Measurements from ENCODE around the gene TTLL13. TPM values are rescaled to one million over a fixed set of nuclear protein-coding genes. Genes with fewer than 3 reads are reported as not detected.
"Not testable (repeated sequence)": the region's sequence is repeated elsewhere in the genome, so short reads cannot be mapped to it uniquely, and the experiment has no call there.

TTLL13 gene
- total RNA-seq, 1 donor from 2014 or later, result 0.71 TPM

- intact Hi-C loops (cut with DNase I), result no loop called here
- DNase-seq (ENCODE audit: low spot score), result no peak
- no peak for ATAC-seq
These were observed 16.4 kb upstream of the TTLL13 start for GRCh38 chr15:90232941-90233386.

- peak; percentile 97 for ATAC-seq
- DNase-seq (ENCODE audit: low spot score), result peak; percentile 99
- intact Hi-C loops (cut with DNase I), result no loop called here
These were observed 15.8 kb upstream of the TTLL13 start, which contains the start of gene CIB1 for GRCh38 chr15:90233387-90234095. Gene CIB1, minus strand, starts transcription at chr15:90233941. Its CDS starts 56 bp downstream, at chr15:90233885.

- DNase-seq (ENCODE audit: low spot score), result no peak
- intact Hi-C loops (cut with DNase I), result no loop called here
These were observed 15.0 kb upstream of the TTLL13 start, which contains the start of gene GDPGP1 for GRCh38 chr15:90234096-90234988. Gene GDPGP1, plus strand, starts transcription at chr15:90234209. Its CDS starts 6,700 bp downstream, at chr15:90240909.

GRCh38 chr15:90239371-90239770 is 10.0 kb upstream of the TTLL13 start:
- no peak for ATAC-seq
- intact Hi-C loops (cut with DNase I), result no loop called here
- no peak for DNase-seq (ENCODE audit: low spot score)

More at GRCh38 chr15:90234096-90234988, 15.0 kb upstream of the TTLL13 start, which contains the start of gene GDPGP1:
- no peak for ATAC-seq

DNA sequence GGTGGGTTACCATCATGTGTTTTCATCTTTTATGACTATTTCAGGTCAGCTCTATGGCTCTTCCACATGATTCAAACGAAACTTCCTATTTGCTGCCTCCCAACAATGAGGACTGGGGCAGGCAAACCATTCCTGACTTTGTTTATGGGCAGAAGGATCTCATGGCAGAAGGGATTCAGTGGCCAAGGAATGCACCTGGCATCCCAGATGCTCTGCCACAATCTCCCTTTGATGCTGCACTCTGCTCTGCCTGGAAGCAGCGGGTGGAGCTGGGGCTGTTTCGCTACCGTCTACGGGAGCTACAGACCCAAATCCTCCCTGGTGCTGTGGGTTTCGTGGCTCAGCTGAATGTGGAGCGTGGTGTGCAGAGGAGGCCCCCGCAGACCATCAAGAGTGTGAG is 8.5 kb upstream of the TTLL13 start:
- ATAC-seq, result no peak
- intact Hi-C loops (cut with DNase I), result no loop called here
- no peak for DNase-seq (ENCODE audit: low spot score)

GRCh38 chr15:90241343-90242192 is 7.8 kb upstream of the TTLL13 start:
- intact Hi-C loops (cut with DNase I), result no loop called here
- DNase-seq (ENCODE audit: low spot score) (no peak), ATAC-seq (no peak)

DNA sequence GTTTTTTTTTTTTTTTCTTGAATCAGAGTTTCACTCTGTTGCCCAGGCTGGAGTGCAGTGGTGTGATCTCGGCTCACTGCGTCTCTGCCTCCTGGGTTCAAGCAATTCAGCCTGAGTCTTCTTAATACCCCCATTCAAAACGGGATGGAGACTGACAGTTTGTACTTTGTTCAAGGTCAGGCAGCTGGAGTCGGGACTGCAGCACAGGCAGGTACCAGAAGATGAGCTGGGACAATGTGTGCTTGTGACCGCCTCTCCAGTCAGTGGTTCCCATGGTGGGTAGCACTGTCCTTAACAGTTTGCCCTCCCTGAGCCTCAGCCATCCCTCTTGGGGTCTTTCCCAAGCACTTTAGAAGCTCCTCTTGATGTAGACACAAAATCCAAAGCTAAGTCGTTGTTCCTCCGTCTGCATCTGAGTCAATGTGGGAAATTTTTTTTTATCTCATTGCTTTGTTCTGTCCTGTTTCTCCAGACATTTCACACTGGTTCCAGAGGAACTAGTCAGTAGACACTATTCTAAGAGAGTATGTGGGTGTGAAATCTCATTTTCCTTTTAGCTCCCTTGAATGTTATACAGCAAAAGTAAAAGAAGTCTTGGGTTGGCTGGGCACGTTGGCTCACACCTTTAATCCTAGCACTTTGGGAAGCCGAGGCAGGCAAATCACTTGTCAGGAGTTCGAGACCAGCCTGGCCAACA is 5.3 kb upstream of the TTLL13 start:
- ATAC-seq (no peak), DNase-seq (ENCODE audit: low spot score) (no peak)
- intact Hi-C loops (cut with DNase I), result no loop called here

DNA sequence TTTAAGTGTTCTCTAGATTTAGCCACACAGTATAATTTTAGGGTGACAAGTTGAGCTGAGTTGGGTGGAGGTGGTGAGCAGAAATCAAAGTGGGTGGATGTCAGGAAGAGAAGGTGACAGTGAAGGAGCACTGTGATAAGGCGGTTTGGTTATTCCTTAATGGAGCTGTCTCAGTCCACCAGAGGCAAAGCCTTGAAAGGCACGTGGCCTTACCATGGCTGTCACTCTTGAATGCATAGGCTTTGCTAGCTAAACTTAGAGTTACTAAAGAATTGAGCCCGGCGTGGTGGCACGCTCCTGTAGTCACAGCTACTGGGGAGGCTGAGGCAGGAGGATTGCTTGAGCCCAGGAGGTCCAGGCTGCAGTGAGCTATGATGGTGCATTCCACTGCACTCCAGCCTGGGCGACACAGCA is 560 bp upstream of the TTLL13 start:
- ATAC-seq (peak; percentile 6), DNase-seq (ENCODE audit: low spot score) (no peak)
- intact Hi-C loops (cut with DNase I), result no loop called here

- DNase-seq (ENCODE audit: low spot score) (no peak), ATAC-seq (no peak)
- intact Hi-C loops (cut with DNase I), result no loop called here
These were observed 8.4 kb downstream of the TTLL13 start for GRCh38 chr15:90257776-90258175.

- DNase-seq (ENCODE audit: low spot score), result no peak
- ATAC-seq, result no peak
- intact Hi-C loops (cut with DNase I), result no loop called here
These were observed 10.2 kb downstream of the TTLL13 start for GRCh38 chr15:90259524-90259923.

- ATAC-seq; intact Hi-C loops (cut with DNase I); DNase-seq (ENCODE audit: low spot score): not testable (repeated sequence)
These were observed 11.4 kb downstream of the TTLL13 start for GRCh38 chr15:90260731-90261130.

GRCh38 chr15:90261811-90262210 is 12.5 kb downstream of the TTLL13 start:
- DNase-seq (ENCODE audit: low spot score) (no peak), ATAC-seq (no peak)
- intact Hi-C loops (cut with DNase I), result no loop called here

- intact Hi-C loops (cut with DNase I), result no loop called here
- ATAC-seq (no peak), DNase-seq (ENCODE audit: low spot score) (no peak)
These were observed 13.1 kb downstream of the TTLL13 start for GRCh38 chr15:90262426-90262825.

- ATAC-seq, result no peak
- DNase-seq (ENCODE audit: low spot score), result no peak
- intact Hi-C loops (cut with DNase I), result no loop called here
These were observed 15.3 kb downstream of the TTLL13 start for GRCh38 chr15:90264671-90265070.

- intact Hi-C loops (cut with DNase I), result no loop called here
- peak; percentile 98 for ATAC-seq
These were observed 16.1 kb downstream of the TTLL13 start, which contains the start of gene NGRN for GRCh38 chr15:90265271-90266060. Gene NGRN, plus strand, starts transcription at chr15:90265672. Its CDS starts 41 bp downstream, at chr15:90265713.

GRCh38 chr15:90266061-90266431 is 16.7 kb downstream of the TTLL13 start:
- intact Hi-C loops (cut with DNase I), result no loop called here
- ATAC-seq (peak; percentile 29), DNase-seq (ENCODE audit: low spot score) (no peak)

More at GRCh38 chr15:90265271-90266060, 16.1 kb downstream of the TTLL13 start, which contains the start of gene NGRN:
- DNase-seq (ENCODE audit: low spot score), result peak; percentile 95

GRCh38 chr15:90266485-90266884 is 17.1 kb downstream of the TTLL13 start:
- intact Hi-C loops (cut with DNase I), result no loop called here
- ATAC-seq (no peak), DNase-seq (ENCODE audit: low spot score) (no peak)
